AG09319 (cell line): Measurements from ENCODE around the gene BRWD1.

Experiments used
- DNase-seq: peaks from one replicate; pipeline ENCODE4 v3.0.0-alpha.2; 2010; ENCODE audit warnings: low read depth; ENCODE audit errors: extremely low read depth
- TF ChIP-seq, protein P1 (sequence below): IDR thresholded peaks from 2 replicates; pipeline ENCODE4 v1.5.1; 2011; ENCODE audit warnings: low read depth, mild to moderate bottlenecking, inconsistent platforms, low read length, moderate library complexity

BRWD1 gene

DNA sequence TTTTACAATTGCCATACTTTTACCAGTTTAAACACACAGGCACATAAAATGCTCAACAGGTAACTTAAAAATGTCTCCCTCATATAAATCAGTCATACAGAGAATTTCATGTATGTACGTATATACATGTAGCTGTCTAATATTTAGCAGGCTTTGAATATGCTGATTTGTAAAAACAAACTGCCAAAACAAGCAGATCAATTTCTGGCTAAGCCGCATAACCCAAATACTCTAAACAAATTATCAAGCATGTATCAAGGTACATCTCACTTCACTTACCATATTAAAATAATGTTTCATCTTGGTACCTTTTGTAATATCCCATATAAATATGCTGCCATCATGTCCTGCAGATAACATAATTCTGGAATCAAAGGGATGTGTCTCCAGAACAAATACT lies 43.8 kb downstream of the BRWD1 start:
- no peak for DNase-seq
- TF ChIP-seq, protein P1, sequence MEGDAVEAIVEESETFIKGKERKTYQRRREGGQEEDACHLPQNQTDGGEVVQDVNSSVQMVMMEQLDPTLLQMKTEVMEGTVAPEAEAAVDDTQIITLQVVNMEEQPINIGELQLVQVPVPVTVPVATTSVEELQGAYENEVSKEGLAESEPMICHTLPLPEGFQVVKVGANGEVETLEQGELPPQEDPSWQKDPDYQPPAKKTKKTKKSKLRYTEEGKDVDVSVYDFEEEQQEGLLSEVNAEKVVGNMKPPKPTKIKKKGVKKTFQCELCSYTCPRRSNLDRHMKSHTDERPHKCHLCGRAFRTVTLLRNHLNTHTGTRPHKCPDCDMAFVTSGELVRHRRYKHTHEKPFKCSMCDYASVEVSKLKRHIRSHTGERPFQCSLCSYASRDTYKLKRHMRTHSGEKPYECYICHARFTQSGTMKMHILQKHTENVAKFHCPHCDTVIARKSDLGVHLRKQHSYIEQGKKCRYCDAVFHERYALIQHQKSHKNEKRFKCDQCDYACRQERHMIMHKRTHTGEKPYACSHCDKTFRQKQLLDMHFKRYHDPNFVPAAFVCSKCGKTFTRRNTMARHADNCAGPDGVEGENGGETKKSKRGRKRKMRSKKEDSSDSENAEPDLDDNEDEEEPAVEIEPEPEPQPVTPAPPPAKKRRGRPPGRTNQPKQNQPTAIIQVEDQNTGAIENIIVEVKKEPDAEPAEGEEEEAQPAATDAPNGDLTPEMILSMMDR: no peak

DNA sequence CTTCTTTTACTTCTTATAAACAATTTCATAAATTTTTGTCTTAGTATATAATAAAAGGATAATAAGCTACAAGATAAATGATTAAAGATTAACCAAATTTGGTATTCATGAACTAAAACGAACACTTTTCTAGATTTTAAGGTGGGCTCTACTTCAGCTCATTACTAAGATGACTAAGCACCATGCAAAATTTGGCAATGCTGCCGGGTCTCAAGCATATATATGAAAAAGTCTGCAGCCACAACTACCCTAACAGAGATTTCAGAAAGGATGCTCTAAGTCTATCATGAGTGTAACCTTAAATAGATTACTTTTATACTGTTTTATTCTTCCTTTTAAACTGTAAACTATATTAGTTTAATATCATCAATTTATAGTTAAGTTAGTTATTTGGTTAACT lies 47.8 kb downstream of the BRWD1 start:
- TF ChIP-seq, protein P1: no peak

DNA sequence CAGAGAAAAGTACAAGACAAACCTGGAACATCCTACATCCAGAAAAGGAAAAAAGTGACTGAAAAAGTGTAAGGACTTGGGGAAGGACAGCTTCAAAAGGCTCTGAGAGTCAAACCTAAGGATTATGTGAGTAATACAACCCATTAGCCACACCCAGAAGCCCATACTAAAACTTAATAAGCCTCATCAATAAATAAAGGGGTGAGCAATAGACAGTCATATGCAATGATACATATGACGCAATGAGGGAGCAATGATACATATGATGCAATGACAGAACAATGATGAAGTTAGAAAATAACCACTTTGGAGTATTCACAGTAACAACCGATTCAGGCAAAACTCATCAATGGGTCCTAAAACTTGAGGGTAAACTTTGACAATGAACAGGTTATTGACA lies 50.1 kb downstream of the BRWD1 start:
- no peak for DNase-seq
- TF ChIP-seq, protein P1: no peak

More for the DNA sequence above, 47.8 kb downstream of the BRWD1 start:
- no peak for DNase-seq

DNA sequence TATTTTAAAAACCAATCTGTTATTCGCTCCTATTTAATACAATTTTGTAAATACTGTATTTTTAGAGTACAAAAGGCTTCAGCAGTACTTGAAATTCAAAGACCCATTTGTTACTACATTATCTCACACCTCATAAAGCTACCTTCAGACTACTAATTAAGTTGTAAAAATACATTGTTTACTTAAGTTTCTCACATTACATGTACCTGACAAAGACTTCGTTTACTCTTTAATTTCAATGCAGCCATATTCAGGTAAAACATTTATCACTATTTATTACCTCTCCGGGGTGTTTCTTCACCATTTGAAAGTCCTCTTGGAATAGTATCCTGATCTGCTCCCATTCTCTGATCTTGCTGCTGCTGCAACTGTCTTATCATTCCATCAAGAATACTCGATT lies 55.2 kb downstream of the BRWD1 start:
- no peak for DNase-seq
- TF ChIP-seq, protein P1: no peak

GRCh38 chr21:39251326-39251725 lies 62.1 kb downstream of the BRWD1 start:
- TF ChIP-seq, protein P1: no peak
- DNase-seq: no peak

GRCh38 chr21:39238275-39238674 lies 75.2 kb downstream of the BRWD1 start:
- TF ChIP-seq, protein P1: no peak
- no peak for DNase-seq

GRCh38 chr21:39232861-39233291 lies 80.6 kb downstream of the BRWD1 start:
- no peak for DNase-seq
- TF ChIP-seq, protein P1: no peak
